ENCODE measurements around the gene KAZALD1. TPM values are rescaled to one million over a fixed set of nuclear protein-coding genes. Genes with fewer than 3 reads are reported as not detected.
A peak's percentile ranks its signal among the peaks of the same experiment; 100 is the strongest.

The KAZALD1 gene
- total RNA-seq, 1 experiment from 2014 or later, result 16.0 TPM

GRCh38 chr10:101060036-101060950, 1.5 kb upstream of the KAZALD1 start:
- peak overlapping the region; percentile 91 for H3K9ac ChIP-seq (ENCODE audit: low read length)
- peak overlapping the region; percentile 99 for H3K27ac ChIP-seq (ENCODE audit: low read depth, low read length)
- TF ChIP-seq CEBPB (IDR thresholded peaks at IDR 0.05; ENCODE audit: low read depth) (no peak), YY1 (IDR thresholded peaks at IDR 0.05; ENCODE audit: extremely low read depth, insufficient replicate concordance, low read depth, low read length) (peak; percentile 35), SP1 (IDR thresholded peaks at IDR 0.05; ENCODE audit: low read depth) (no peak), REST (IDR thresholded peaks at IDR 0.05; ENCODE audit: low read depth) (no peak), TCF7L2 (IDR thresholded peaks at IDR 0.05; ENCODE audit: borderline replicate concordance, extremely low read depth, insufficient read depth, insufficient read length) (peak; percentile 5), POLR2A (IDR thresholded peaks at IDR 0.05; ENCODE audit: borderline replicate concordance, extremely low read depth, insufficient read depth, insufficient read length) (peak; percentile 37)
- TF ChIP-seq, protein P1, sequence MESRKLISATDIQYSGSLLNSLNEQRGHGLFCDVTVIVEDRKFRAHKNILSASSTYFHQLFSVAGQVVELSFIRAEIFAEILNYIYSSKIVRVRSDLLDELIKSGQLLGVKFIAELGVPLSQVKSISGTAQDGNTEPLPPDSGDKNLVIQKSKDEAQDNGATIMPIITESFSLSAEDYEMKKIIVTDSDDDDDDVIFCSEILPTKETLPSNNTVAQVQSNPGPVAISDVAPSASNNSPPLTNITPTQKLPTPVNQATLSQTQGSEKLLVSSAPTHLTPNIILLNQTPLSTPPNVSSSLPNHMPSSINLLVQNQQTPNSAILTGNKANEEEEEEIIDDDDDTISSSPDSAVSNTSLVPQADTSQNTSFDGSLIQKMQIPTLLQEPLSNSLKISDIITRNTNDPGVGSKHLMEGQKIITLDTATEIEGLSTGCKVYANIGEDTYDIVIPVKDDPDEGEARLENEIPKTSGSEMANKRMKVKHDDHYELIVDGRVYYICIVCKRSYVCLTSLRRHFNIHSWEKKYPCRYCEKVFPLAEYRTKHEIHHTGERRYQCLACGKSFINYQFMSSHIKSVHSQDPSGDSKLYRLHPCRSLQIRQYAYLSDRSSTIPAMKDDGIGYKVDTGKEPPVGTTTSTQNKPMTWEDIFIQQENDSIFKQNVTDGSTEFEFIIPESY (IDR thresholded peaks at IDR 0.05; ENCODE audit: extremely low read depth, insufficient replicate concordance, low read length), result peak; percentile 99
- TF ChIP-seq, protein P2, sequence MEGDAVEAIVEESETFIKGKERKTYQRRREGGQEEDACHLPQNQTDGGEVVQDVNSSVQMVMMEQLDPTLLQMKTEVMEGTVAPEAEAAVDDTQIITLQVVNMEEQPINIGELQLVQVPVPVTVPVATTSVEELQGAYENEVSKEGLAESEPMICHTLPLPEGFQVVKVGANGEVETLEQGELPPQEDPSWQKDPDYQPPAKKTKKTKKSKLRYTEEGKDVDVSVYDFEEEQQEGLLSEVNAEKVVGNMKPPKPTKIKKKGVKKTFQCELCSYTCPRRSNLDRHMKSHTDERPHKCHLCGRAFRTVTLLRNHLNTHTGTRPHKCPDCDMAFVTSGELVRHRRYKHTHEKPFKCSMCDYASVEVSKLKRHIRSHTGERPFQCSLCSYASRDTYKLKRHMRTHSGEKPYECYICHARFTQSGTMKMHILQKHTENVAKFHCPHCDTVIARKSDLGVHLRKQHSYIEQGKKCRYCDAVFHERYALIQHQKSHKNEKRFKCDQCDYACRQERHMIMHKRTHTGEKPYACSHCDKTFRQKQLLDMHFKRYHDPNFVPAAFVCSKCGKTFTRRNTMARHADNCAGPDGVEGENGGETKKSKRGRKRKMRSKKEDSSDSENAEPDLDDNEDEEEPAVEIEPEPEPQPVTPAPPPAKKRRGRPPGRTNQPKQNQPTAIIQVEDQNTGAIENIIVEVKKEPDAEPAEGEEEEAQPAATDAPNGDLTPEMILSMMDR (IDR thresholded peaks at IDR 0.05 in 2 of 3, conservative IDR thresholded peaks at IDR 0.05 in 1 of 3; ENCODE audit: borderline replicate concordance in 1 of 3, insufficient read depth in 1 of 3, low read depth in 2 of 3, low read length in 2 of 3), result peak in 2 of 3 experiments; percentile 98 to 99; a peak in 4 of 6 replicates
- TF ChIP-seq, protein P3, sequence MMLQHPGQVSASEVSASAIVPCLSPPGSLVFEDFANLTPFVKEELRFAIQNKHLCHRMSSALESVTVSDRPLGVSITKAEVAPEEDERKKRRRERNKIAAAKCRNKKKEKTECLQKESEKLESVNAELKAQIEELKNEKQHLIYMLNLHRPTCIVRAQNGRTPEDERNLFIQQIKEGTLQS (IDR thresholded peaks at IDR 0.05), result no peak
- TSS peak; percentile 85 for BruUV-seq (replicated peaks)
- DNase-seq (ENCODE audit: low read depth, low spot score) (peak; percentile 98), ATAC-seq (peak; percentile 67)
- no peaks in the 10 kb centered on the region for H3K9me3 ChIP-seq (ENCODE audit: control insufficient read depth in 1 of 2, insufficient read depth in 1 of 2, low read depth in 1 of 2, low read length in 2 of 2)
- H2AFZ ChIP-seq (ENCODE audit: low read depth, low read length, poor library complexity, severe bottlenecking), result peak overlapping the region; percentile 73
- intact Hi-C loops (cut with micrococcal nuclease), result loop anchor here (1.0 to 10.0 kb wide), 5 partner anchors 8 to 1582 kb away; partner anchors contain the start of gene TRIM8
- no peaks in the 10 kb centered on the region for H3K27me3 ChIP-seq (ENCODE audit: insufficient read depth, low read length)
- H3K36me3 ChIP-seq (ENCODE audit: control insufficient read depth in 1 of 2, insufficient read depth in 2 of 2, low read length in 2 of 2), result peaks cover 7 to 24% of the 10 kb centered on the region in 2 experiments; a peak in 3 of 4 replicates
- H3K9me2 ChIP-seq (ENCODE audit: insufficient read depth), result no peaks in the 10 kb centered on the region
- POLR2A ChIA-PET, result interaction anchor here (0.8 to 3.6 kb wide), 7 partner anchors 9 to 81 kb away, joined by 5 to 20 read pairs (median 8); no protein-coding TSS in a partner anchor
- CTCF ChIA-PET, result interaction anchor here (0.8 to 6.8 kb wide), 11 partner anchors 9 to 543 kb away, joined by 3 to 109 read pairs (median 11); partner anchors contain the start of genes PDZD7 and SFXN3
- RAD21 ChIA-PET (ENCODE audit: low non-redundant PET in 1 of 2, low total read pairs in 2 of 2, uncharacterized antibody in 2 of 2, unreplicated experiment in 2 of 2), result interaction anchor here (0.6 to 2.2 kb wide), 6 partner anchors 9 to 82 kb away, joined by 3 to 9 read pairs (median 6); no protein-coding TSS in a partner anchor
- no peaks in the 10 kb centered on the region for H4K20me1 ChIP-seq (ENCODE audit: insufficient read depth)
- peak overlapping the region; percentile 80 to 84 for H3K4me3 ChIP-seq (replicated peaks in 1 of 2; ENCODE audit: low read depth in 1 of 2, low read length in 2 of 2)
- peaks cover 42 to 51% of the 10 kb centered on the region in 2 experiments for H3K4me1 ChIP-seq (ENCODE audit: control insufficient read depth in 1 of 2, insufficient read depth in 2 of 2, low read length in 2 of 2)
- H3K4me2 ChIP-seq (ENCODE audit: low read length), result peak overlapping the region; percentile 81
- peaks cover 52% of the 10 kb centered on the region for H3K79me2 ChIP-seq (ENCODE audit: insufficient read depth, low read length)

All from HCT116 (cell line).